Sigmoid colon (tissue), 7 donors: Measurements from ENCODE around the gene PRMT5. TPM values are rescaled to one million over a fixed set of nuclear protein-coding genes. Genes with fewer than 3 reads are reported as not detected.

Experiments
- DNase-seq: peaks from one replicate; pipeline ENCODE4 v3.0.0-alpha.2; 2019
- H3K27ac ChIP-seq, 4 donors: fragments of 200-600 bp; sonication (generic); one replicate each; pipeline ENCODE4 v1.5.1; 2016 to 2019; ENCODE audit warnings: mild to moderate bottlenecking in 1 of 4
- H3K27me3 ChIP-seq, 3 donors: fragments of 200-600 bp; sonication (generic); one replicate each; pipeline ENCODE4 v1.5.1; 2019; ENCODE audit warnings: mild to moderate bottlenecking in 1 of 3
- H3K36me3 ChIP-seq, 4 donors: fragments of 200-600 bp; sonication (generic); one replicate each; pipeline ENCODE4 v1.5.1; 2016 to 2019
- H3K4me1 ChIP-seq, 4 donors: fragments of 200-600 bp; sonication (generic); one replicate each; pipeline ENCODE4 v1.5.1; 2017 to 2019
- H3K4me3 ChIP-seq, 4 donors: fragments of 200-600 bp; sonication (generic); one replicate each; pipeline ENCODE4 v1.5.1; 2017 to 2019; ENCODE audit warnings: mild to moderate bottlenecking in 2 of 4, moderate library complexity in 1 of 4
- H3K9me3 ChIP-seq, 4 donors: fragments of 200-600 bp in 3 of 4; sonication (generic) in 3 of 4; one replicate each; pipeline versions ENCODE4 v1.5.1 to v1.6.1; 2013 to 2019
- EP300 ChIP-seq, 4 donors: sonication (generic); formaldehyde crosslinking; IDR thresholded peaks; one replicate each; pipeline ENCODE4 v1.6.1; 2017; ENCODE audit warnings: antibody characterized with exemption in 4 of 4
- POLR2A ChIP-seq, 2 donors: fragments of 450-650 bp; IDR thresholded peaks; one replicate each; pipeline ENCODE4 v1.6.1; 2016; ENCODE audit warnings: antibody characterized with exemption in 2 of 2, mild to moderate bottlenecking in 2 of 2, moderate library complexity in 2 of 2
- POLR2AphosphoS5 ChIP-seq, 4 donors: sonication (generic); formaldehyde crosslinking; IDR thresholded peaks; one replicate each; pipeline ENCODE4 v1.6.1; 2017; ENCODE audit warnings: antibody characterized with exemption in 4 of 4
- WGBS, 2 donors: extraction: QIAGEN DNeasy Blood & Tissue Kit; methylation state at CpG; one replicate each; pipeline ENCODE4 v1.1.7; 2013; 5-methylcytosine and 5-hydroxymethylcytosine counted together
- intact Hi-C: fragments of 100-400 bp; cut with DNase I; formaldehyde crosslinking; loops from one replicate; pipeline ENCODE4 v1.15.1; 2023
- polyA plus RNA-seq, 3 donors: library from polyadenylated mRNA; stranded (reverse); fragments of 200-250 nt; gene quantifications; one replicate each; pipeline ENCODE4 v1.2.3, GENCODE V29; 2013
- total RNA-seq, 4 donors: library from RNA; depleted of rRNA; stranded (reverse); fragments of >200 nt; gene quantifications; one replicate each; pipeline ENCODE4 v1.1.0, GENCODE V29; 2016
- TF ChIP-seq, protein P1 (sequence below), 4 experiments: fragments of 450-650 bp in 3 of 4; fragments of 200-600 bp in 1 of 4; IDR thresholded peaks; one replicate each; pipeline ENCODE4 v1.5.1; 2016 to 2019; ENCODE audit warnings: antibody characterized with exemption in 4 of 4, mild to moderate bottlenecking in 3 of 4, moderate library complexity in 2 of 4
- donor health status: healthy with polysubstance abuse.
- donor health status: Bipolar disorder and iron deficiency.
- donor health status: healthy.

PRMT5 gene
- total and polyA plus RNA-seq, 7 donors, result 33.3 to 66.7 (median 53.3) TPM

DNA sequence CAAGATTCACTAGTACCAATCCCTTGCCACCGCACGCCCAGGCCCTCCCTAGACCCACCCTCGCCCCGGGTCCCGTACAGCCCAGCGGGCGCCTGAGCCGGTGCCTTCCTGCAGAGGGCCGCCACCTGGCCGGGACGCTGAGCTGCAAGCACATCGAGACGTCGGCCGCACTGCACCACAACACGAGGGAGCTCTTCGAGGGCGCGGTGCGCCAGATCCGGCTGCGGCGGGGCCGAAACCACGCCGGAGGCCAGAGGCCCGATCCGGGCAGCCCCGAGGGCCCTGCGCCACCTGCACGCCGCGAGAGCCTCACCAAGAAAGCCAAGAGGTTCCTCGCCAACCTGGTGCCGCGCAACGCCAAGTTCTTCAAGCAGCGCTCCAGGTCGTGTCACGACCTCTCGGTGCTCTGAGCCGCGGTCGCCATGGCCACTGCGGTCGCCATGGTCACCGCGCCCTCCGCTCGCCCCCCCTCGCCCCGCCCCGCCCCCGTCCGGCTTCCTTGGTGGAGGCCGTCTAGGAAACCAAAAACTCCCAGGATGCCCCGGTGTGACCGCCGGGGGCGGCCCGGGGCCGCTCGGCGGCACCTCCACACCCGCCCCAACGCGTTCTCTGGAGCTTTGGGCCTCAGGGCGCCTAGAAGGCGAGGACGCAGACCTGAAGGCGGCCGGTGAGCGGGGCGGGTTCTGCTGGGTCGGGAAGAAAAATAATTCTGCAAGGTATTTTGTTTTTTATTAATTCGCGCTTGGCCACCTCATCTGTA, 42.5 kb downstream of the PRMT5 start:
- no peaks in the 10 kb centered on the region for H3K9me3 ChIP-seq
- peak; percentile 83 for DNase-seq
- peaks cover 0 to 40% (median 28%) of the 10 kb centered on the region in 4 donors for H3K4me1 ChIP-seq
- H3K27ac ChIP-seq, result peak overlapping the region; percentile 48 to 73 (median 69)
- 1 to 3% methylated on average over 77 of the region's 77 CpGs for WGBS, 2 donors
- H3K36me3 ChIP-seq, result no peaks in the 10 kb centered on the region
- no peaks in the 10 kb centered on the region for H3K27me3 ChIP-seq
- peak overlapping the region; percentile 44 to 61 (median 52) for H3K4me3 ChIP-seq
- intact Hi-C loops, result no loop called here
- peak in 3 of 4 donors; percentile 5 to 45 (median 42) for TF ChIP-seq POLR2AphosphoS5 (IDR thresholded peaks at IDR 0.05)
- no peak for TF ChIP-seq EP300 (IDR thresholded peaks at IDR 0.05)

DNA sequence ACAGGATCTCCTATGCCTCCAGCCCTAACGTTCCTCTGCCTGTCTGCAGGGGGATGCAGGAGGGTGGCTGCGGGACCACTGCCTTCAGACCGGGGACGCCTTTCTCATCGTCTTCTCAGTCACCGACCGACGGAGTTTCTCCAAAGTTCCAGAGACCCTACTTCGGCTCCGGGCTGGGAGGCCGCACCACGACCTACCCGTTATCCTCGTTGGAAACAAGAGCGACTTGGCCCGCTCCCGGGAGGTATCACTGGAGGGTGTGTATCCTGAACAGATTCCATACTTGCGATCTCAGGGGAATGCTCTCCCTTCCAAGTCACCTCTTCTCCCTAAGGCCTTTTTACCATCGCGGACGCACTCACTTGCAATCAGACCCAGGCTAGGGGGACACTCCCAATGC, 43.2 kb downstream of the PRMT5 start:
- TF ChIP-seq, protein P1, sequence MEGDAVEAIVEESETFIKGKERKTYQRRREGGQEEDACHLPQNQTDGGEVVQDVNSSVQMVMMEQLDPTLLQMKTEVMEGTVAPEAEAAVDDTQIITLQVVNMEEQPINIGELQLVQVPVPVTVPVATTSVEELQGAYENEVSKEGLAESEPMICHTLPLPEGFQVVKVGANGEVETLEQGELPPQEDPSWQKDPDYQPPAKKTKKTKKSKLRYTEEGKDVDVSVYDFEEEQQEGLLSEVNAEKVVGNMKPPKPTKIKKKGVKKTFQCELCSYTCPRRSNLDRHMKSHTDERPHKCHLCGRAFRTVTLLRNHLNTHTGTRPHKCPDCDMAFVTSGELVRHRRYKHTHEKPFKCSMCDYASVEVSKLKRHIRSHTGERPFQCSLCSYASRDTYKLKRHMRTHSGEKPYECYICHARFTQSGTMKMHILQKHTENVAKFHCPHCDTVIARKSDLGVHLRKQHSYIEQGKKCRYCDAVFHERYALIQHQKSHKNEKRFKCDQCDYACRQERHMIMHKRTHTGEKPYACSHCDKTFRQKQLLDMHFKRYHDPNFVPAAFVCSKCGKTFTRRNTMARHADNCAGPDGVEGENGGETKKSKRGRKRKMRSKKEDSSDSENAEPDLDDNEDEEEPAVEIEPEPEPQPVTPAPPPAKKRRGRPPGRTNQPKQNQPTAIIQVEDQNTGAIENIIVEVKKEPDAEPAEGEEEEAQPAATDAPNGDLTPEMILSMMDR (IDR thresholded peaks at IDR 0.05), result no peak
- TF ChIP-seq EP300 (IDR thresholded peaks at IDR 0.05) (no peak), POLR2AphosphoS5 (IDR thresholded peaks at IDR 0.05) (no peak), POLR2A (IDR thresholded peaks at IDR 0.05) (no peak)
- peak overlapping the region in 1 of 4 donors; percentile 56 for H3K4me3 ChIP-seq
- 94% methylated on average over 21 of the region's 21 CpGs for WGBS, 2 donors

DNA sequence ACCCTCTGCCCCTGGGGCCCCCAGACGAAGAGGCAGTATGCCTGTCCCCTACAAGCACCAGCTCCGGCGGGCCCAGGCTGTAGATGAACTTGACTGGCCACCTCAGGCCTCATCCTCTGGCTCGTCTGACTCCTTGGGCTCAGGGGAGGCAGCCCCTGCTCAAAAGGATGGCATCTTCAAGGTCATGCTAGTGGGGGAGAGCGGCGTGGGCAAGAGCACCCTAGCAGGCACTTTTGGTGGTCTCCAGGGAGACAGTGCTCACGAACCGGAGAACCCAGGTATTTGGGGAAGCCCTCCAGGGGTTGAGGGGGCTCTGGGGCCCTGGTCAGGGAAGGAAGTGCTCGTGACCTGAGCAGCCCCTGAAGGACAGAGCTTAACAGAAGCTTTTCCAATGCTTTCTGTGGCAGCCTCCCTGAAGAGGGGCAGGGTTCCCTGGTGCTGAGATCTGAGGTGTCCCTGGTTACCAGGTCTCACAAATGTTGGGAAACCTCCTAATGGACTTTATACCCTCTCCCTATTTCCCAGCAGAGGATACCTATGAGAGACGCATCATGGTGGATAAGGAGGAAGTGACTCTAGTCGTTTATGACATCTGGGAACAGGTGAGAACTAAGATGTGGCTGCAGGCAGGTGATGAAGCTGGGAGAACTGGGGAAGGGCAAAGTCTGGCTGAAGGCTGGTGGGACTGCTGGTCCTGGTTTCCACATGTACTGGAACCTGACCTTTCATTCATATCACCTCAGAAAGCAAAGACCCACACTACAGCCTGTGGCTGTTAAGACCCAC, 44.2 kb downstream of the PRMT5 start:
- no peaks in the 10 kb centered on the region for H3K36me3 ChIP-seq
- H3K4me1 ChIP-seq, result peaks cover 0 to 40% (median 28%) of the 10 kb centered on the region in 4 donors
- H3K9me3 ChIP-seq, result no peaks in the 10 kb centered on the region
- no peak overlapping the region for H3K27ac ChIP-seq
- TF ChIP-seq POLR2AphosphoS5 (IDR thresholded peaks at IDR 0.05) (no peak), EP300 (IDR thresholded peaks at IDR 0.05) (no peak)
- TF ChIP-seq, protein P1 (IDR thresholded peaks at IDR 0.05), result no peak
- no peak overlapping the region for H3K4me3 ChIP-seq
- 81 to 83% methylated on average over 11 of the region's 11 CpGs for WGBS, 2 donors
- no peak for DNase-seq
- intact Hi-C loops, result no loop called here
- H3K27me3 ChIP-seq, result no peaks in the 10 kb centered on the region

More for the DNA sequence above, 43.2 kb downstream of the PRMT5 start:
- no peaks in the 10 kb centered on the region for H3K27me3 ChIP-seq
- no peak for DNase-seq
- no peaks in the 10 kb centered on the region for H3K9me3 ChIP-seq
- no peaks in the 10 kb centered on the region for H3K36me3 ChIP-seq
- intact Hi-C loops, result no loop called here
- peaks cover 0 to 40% (median 28%) of the 10 kb centered on the region in 4 donors for H3K4me1 ChIP-seq
- H3K27ac ChIP-seq, result peak overlapping the region; percentile 48 to 73 (median 69)

DNA sequence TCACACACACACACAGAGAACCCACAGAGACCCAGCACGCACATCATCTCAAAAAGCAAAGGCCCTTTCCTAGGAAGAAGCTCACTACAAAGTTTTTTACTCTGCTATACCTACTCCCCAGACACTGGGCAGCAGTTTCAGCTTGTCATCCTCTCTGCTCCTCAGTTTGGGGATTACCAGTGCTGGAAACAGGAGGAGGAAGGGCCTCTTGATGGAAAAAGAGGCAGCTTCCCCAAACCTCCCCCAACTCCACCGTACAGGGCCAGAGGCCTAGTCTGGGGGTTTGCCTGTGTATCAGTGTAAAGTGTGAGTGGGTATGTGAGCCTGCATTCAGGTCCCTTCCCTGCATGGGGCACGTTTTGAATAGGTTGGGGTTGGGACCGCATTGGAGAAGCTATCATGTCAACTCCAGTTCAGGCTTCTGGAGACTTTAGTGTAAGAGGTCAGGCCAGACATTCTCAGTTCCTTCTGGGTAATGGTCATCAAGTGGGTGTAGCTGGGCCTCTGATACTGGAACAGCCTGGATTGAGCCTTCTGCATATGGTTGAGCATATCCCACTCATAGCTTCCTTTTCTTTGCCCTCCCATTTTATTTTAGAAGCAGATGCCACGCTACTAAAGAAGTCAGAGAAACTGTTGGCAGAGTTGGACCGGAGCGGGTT, 45.0 kb downstream of the PRMT5 start:
- H3K4me3 ChIP-seq, result no peak overlapping the region
- no peak for DNase-seq
- intact Hi-C loops, result no loop called here
- H3K36me3 ChIP-seq, result peaks cover 0 to 4% (median 0%) of the 10 kb centered on the region in 4 donors
- H3K4me1 ChIP-seq, result peaks cover 0 to 40% (median 28%) of the 10 kb centered on the region in 4 donors
- no peak for TF ChIP-seq EP300 (IDR thresholded peaks at IDR 0.05)
- TF ChIP-seq POLR2A (IDR thresholded peaks at IDR 0.05), result no peak
- TF ChIP-seq, protein P1 (IDR thresholded peaks at IDR 0.05), result no peak
- peak in 1 of 4 donors; percentile 9 for TF ChIP-seq POLR2AphosphoS5 (IDR thresholded peaks at IDR 0.05)
- no peak overlapping the region for H3K27ac ChIP-seq
- H3K27me3 ChIP-seq, result no peaks in the 10 kb centered on the region
- H3K9me3 ChIP-seq, result no peaks in the 10 kb centered on the region
- WGBS, 2 donors, result 90 to 93% methylated on average over 7 of the region's 7 CpGs
